Hepatic stellate cell (primary cell): ENCODE measurements around the gene NALCN.
A peak's percentile ranks its signal among the peaks of the same experiment; 100 is the strongest.

Experiments
- DNase-seq: peaks from one replicate; pipeline ENCODE4 v3.0.0; 2011; ENCODE audit warnings: low spot score

NALCN gene

DNA sequence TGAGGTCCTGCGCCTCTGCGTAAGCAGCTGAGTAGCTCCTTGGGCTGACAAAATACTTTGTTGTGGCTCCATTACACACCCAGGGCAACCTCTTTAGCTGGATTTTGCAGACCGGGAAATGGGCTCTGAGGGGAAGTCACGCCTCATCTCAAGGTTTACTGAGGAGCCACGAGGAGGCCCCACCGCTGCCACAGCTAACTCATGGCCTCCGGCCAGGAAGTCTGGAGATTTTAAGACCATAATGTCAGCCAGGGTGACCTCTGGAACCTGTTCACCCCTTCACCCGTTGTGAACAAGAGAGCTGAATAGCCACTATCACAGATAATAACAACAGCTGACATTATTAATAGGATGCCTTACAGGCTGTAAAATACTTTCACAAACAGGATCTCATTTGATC, 390.4 kb downstream of the NALCN start:
- no peak for DNase-seq

DNA sequence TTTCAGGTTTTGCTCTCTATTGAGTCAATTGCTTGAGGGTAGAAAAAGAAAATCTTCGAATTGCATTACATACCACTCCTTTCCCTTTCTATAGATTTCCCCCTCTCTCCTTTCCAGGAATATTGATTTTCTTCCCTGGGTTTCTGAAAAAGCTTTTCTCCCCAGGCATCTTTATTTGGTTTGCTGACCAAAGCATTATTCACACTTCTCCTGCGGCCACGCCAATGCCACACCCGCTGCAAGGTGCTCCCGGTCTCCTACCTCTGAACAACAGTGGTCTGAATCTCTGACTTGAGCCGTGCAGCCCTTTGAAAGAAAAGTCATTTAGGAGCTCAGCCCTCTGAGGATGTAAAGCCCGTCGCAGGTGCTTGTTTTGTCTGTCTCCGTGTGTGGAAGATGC, 390.8 kb downstream of the NALCN start:
- DNase-seq = no peak

- no peak for DNase-seq
Observed at GRCh38 chr13:101019126-101019525, 397.2 kb downstream of the NALCN start.

DNA sequence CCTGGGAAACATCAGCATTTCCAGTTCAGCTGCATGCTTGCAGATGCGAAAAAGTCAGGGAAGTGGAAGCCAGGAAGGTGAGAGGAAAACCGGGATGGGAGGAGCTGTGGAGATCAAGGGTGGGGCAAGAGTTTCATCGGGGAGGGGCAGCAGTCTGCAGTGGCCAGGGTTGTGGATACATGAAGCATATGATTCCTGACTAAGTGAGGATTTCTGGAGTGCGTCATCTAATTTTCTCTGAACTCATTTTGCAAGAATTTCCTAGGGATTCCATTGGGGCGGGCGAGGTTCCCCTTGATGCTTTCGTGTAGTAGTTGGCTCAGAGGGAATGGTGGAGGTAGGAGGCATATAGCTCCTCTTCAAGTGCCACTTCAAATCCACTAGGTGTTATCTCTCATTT, 397.6 kb downstream of the NALCN start:
- DNase-seq = peak; percentile 37

- no peak for DNase-seq
Observed at GRCh38 chr13:101017123-101017872, 399.0 kb downstream of the NALCN start.

DNA sequence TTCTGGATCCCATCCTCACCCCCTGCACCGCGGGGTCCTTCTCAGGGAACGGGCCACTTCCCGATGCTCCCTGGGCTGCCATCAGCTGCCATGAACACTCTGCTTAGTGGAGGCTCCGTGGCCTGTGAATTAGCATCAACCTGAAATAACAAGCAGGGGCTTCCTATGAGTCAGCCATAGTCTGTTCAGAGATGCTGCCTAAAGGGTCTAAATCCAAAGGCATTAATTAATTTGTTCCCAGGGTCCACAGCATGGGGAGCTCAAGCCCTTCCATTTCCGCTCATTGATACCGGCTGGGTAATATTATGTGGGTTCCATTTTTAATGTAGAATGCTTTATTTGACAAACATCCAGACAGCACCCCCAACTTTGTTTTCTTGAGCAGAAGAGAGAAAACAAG, 399.8 kb downstream of the NALCN start:
- no peak for DNase-seq

DNA sequence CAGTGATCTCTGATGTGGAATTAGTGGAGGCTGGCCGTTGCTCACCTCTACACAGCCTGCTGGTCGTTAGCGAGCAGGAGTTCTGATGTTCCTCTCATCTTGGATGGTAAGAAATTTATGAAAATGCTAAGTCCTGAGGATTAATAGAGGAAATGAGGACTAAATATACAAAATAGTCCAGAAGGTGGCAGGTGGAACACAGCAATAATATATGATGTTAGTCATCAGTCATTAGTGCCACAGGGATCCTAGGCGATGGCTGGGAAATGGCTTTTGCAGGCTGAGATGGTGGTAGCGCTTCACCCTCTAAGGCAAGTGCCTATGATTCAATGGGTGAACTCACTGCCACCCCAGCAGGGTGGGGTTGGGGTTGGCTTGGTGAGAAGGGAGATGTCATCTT, 403.1 kb downstream of the NALCN start:
- DNase-seq = no peak

GRCh38 chr13:101010100-101010499, 406.2 kb downstream of the NALCN start:
- no peak for DNase-seq

DNA sequence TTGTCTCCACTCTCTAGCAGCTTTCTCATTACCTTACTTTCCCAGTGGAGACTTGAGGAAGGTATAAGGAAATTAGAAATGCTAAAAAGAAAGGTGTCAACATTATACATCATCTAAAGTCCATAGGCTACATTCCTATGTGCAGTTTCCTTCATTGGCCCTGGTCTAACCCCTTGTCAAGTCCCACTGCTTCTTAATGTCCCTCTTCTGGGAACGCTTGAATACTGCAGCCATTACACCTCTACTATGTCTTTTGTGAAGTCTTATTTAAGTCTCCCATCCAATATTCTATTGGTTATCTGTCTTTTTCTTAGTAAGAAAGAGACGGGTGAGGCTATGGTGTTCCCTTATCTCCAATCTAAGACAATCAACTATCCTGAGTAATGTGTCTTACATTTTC, 409.1 kb downstream of the NALCN start:
- DNase-seq = no peak
